Measurements from ENCODE around the gene METTL8.

METTL8 gene

GRCh38 chr2:171330155-171330956 lies 103.4 kb downstream of the METTL8 start:
- Histone ChIP-seq H3K4me3 (replicated peaks; ENCODE audit: insufficient read depth, low read length) (no peak overlapping the region), H3K27ac (replicated peaks) (no peak overlapping the region), H3K27me3 (ENCODE audit: insufficient read depth, poor library complexity, severe bottlenecking) (no peaks in the 10 kb centered on the region)
- DNase-seq (ENCODE audit: low read depth in 1 of 2, low spot score in 1 of 2), result no peak
- no peak for TF ChIP-seq REST (IDR thresholded peaks at IDR 0.05; ENCODE audit: insufficient replicate concordance, low read depth)

DNA sequence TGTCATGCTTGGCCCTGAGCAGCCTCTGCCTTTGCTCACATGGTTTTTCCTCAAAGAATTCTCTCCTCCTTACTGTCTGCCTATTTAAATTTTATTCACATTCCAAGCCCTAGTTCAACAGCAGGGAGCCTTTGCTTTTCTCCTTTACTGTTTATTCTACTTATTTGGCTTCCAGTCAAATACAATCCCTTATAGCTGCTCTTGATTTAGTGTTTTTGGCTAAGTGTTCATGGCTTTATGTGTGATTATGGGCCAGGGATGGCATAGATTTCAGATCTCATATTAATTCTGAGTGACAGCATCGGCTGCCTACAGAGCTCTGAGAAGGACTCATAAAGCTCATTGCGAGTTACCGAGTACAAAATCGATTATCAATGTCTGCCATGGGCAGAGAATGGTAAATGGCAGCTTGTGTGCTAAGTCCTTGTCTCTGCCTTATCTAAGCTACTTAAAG lies 106.7 kb downstream of the METTL8 start:
- H3K4me3 ChIP-seq (replicated peaks; ENCODE audit: insufficient read depth, low read length), result no peak overlapping the region

GRCh38 chr2:171325886-171326585 lies 107.8 kb downstream of the METTL8 start:
- Histone ChIP-seq H3K4me3 (replicated peaks; ENCODE audit: insufficient read depth, low read length) (no peak overlapping the region), H3K27me3 (ENCODE audit: insufficient read depth, poor library complexity, severe bottlenecking) (no peaks in the 10 kb centered on the region), H3K27ac (replicated peaks) (no peak overlapping the region)
- TF ChIP-seq POLR2AphosphoS5 (IDR thresholded peaks at IDR 0.05; ENCODE audit: low read depth) (no peak), GABPA (IDR thresholded peaks at IDR 0.05; ENCODE audit: low read depth) (no peak), SPI1 (IDR thresholded peaks at IDR 0.05; ENCODE audit: borderline replicate concordance, low read depth) (no peak), CTCF (IDR thresholded peaks at IDR 0.05; ENCODE audit: insufficient read depth, low read length) (no peak), REST (IDR thresholded peaks at IDR 0.05; ENCODE audit: insufficient replicate concordance, low read depth) (no peak)
- DNase-seq (ENCODE audit: low read depth in 1 of 2, low spot score in 1 of 2), result no peak

More for the DNA sequence above, 106.7 kb downstream of the METTL8 start:
- TF ChIP-seq POLR2AphosphoS5 (IDR thresholded peaks at IDR 0.05; ENCODE audit: low read depth) (no peak), REST (IDR thresholded peaks at IDR 0.05; ENCODE audit: insufficient replicate concordance, low read depth) (no peak), GABPA (IDR thresholded peaks at IDR 0.05; ENCODE audit: low read depth) (no peak), SPI1 (IDR thresholded peaks at IDR 0.05; ENCODE audit: borderline replicate concordance, low read depth) (no peak), CTCF (IDR thresholded peaks at IDR 0.05; ENCODE audit: insufficient read depth, low read length) (no peak)
- Histone ChIP-seq H3K27ac (replicated peaks) (no peak overlapping the region), H3K27me3 (ENCODE audit: insufficient read depth, poor library complexity, severe bottlenecking) (no peaks in the 10 kb centered on the region)
- no peak for DNase-seq (ENCODE audit: low read depth in 1 of 2, low spot score in 1 of 2)

Data from HL-60 (cell line).